HG02943 (cell line): Measurements from ENCODE around the gene PITPNC1.
"Not testable (repeated sequence)": the region's sequence is repeated elsewhere in the genome, so short reads cannot be mapped to it uniquely, and the experiment has no call there.

ENCODE experiments used
- ATAC-seq: cut with Tn5 transposase; IDR thresholded peaks from one replicate; pipeline ENCODE4 v1.9.1; 2021; ENCODE audit warnings: mild to moderate bottlenecking, low read depth, moderate library complexity; ENCODE audit not compliant: unreplicated experiment

The PITPNC1 gene

DNA sequence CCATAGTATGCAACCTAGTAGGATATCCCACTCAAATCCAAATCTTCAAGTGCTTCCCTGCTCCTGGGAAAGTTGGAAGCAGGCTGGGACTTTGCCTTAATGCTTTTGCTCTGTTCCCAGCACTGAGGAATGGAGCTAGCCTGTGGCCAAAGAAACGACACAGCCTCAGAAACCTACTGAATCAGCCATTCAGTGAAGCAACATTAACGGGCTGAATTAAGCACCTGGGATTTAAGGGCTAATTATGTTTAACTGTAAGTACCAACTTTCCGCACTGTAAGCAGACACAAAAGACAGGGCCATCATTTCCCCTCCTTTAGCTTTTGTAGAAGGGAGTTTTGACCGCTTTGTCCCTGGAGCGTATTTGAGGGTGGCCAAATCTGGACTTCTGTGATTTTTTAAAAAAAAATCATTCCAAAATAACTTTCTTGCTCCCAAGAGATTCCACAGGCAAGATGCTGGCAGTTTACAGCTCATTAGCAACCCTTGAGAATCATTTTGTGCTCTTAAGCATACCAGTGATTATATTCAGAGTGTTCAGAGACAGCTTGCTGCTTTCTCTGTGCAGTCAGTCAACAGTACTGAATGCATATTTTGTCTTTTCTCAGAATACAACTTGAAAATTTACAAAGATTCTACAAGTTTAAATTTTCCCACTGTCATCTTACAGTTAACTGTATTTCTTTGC lies 323.1 kb downstream of the PITPNC1 start:
- no peak for ATAC-seq

GRCh38 chr17:67700725-67701119 lies 323.6 kb downstream of the PITPNC1 start:
- ATAC-seq: no peak

GRCh38 chr17:67702861-67703260 lies 325.8 kb downstream of the PITPNC1 start:
- not testable (repeated sequence) for ATAC-seq

DNA sequence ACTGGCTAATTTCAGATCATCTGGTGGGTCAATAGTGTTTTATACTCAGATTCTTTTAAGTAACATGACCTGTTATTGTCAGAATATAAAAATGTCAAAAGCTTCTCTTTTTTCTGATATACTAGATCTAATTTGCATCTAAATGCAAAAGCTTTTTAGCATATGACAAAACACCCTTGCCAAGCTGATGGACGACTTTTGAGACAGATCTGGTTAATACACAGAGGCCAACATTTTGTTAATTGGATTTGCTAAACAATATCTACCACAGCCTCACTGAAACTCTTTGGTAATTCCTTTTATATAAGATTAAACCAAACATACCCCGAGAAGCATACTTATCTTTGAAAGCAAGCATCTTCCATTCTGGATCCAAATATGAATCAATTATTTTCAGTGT lies 330.4 kb downstream of the PITPNC1 start:
- ATAC-seq: no peak

DNA sequence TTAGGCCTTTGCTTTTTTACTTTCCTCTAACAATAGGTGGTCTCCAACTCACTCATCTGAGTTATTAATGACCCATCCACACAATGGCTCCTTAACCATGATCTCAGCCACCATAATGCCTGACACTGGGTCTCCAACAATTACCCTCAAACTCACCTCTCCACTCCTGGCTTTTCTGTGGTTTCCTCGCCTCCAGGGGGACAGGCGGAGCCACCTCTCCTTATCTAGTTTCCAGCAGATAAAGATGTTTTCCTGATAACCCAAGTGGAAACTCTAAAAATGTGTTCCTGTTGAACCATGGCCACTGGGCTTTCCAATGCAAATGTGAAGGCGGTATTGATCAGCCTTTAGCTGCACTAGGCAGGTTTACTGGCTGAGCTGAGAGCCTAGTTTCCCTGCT lies 331.3 kb downstream of the PITPNC1 start:
- ATAC-seq: no peak

DNA sequence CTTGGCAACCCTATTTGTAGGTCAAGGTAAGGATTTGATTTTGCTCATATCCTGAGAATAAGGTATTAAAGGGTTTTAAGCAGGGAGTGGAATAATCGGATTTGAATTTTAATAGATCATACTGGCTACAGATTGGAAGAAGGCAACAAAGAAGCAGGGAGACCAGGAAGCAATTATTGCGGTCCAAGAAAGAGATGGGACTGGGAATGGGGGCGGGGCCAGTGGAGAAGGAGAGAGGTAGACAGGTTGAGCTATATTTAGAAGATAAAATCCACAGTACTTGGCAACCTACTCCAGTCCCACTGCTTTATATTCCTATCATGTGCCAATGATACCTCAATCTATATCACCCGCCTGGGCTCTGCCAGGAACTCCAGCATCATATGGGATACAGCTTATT lies 334.8 kb downstream of the PITPNC1 start:
- no peak for ATAC-seq

GRCh38 chr17:67712375-67712774 lies 335.3 kb downstream of the PITPNC1 start:
- ATAC-seq: no peak

DNA sequence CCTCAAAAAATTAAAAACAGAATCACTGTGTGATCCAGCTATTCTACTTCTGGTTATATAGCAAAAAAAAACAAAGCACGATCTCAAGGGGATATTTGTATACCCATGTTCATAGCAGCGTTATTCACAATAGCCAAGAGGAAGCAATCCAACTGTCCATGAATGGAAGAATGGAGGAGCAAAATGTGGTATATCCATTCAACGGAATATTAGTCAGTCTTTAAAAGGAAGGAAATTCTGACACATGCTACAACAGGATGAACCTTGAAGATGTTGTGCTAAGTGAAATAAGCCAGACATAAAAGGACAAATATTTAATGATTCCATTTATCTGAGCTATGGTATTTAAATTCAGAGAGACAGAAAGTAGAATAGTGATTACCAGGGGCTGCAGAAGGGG lies 336.1 kb downstream of the PITPNC1 start:
- no peak for ATAC-seq

GRCh38 chr17:67716405-67716798 lies 339.3 kb downstream of the PITPNC1 start:
- no peak for ATAC-seq

GRCh38 chr17:67717192-67717623 lies 340.1 kb downstream of the PITPNC1 start:
- ATAC-seq: peak; percentile 1

DNA sequence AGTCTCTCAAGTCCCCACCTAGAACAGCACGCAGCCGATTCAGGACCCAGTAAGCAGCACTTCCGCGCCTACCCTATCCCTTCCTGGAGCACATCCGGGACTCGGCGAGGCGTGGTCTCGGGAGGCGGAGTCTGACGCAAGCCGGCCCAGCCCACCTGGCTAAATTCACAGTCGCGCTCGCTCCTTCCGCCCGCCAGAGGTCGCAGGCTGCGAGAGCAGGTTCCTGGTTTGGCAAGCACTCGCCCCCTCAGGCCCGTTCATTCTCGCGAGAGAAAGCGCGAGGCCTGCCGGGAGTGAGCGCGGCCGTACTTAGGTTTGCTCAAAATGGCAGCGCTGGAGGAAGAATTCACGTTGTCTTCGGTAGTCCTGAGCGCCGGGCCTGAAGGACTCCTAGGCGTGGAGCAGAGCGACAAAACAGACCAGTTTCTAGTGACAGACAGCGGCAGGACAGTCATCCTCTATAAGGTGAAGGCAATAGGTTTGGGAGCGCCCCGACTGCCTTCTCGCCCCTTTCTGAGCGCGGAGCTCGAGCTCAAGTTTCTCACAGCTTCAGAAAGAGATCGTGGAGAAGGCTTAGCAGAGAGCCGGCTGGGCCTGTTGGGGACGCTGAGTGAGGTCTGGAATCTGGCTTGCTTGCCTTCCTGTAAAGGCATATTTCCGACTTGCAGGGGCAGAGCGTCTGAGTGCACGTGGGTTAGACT lies 340.7 kb downstream of the PITPNC1 start, which contains the start of gene NOL11:
Gene NOL11, plus strand, starts transcription at position 313 of the 701 bp plus-strand sequence. Its CDS starts 12 bp downstream, at position 325.
- ATAC-seq: peak; percentile 91

DNA sequence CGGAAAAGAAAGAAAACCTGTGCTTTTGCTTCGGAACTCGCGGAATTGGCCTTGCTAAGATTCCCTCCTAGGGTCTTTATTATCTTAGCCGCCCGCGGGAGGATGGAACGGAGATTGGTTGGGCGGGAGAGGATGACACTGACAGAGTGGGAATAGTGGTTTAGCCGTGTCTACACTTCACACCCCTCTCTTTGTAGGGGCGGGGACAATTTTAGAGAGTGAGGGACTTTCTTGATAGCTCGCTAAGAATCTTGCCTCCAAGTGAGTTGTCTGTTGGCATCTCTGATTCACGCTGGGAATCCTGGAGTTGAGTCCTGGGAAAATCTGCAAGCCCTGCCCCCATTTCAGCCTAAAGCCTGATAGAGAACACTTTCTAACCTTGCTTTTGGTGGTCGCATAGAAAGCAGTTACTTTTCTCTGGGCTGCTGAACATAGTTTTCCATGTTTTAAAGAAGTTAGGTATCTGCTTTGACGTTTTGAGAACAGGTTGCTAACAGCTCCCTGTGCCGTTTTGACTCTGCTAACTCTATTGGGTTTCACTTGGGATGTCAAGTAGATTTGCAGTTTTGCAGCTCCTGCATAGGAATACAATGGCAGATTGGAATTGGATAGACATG lies 341.4 kb downstream of the PITPNC1 start:
- ATAC-seq: no peak

DNA sequence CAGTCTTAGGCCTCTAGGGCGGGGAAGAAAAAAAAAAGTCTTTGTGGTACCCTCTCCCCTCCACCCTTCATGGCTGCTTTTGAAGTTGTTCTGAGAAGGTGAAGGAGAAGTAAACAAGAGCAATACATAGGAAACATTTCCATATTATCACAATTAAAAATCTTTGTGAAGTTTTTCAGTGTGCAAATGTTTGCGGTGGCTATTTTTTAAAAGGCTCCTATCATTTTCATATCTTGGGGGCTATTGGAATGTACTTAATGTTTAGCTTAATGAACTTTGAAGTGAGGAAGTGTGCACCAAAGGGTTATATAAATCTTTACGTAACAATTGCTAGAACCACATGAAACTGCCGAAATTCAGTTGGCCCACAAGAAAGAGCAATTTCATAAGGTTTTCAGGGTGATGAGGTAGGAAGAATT lies 348.3 kb downstream of the PITPNC1 start:
- ATAC-seq: no peak

GRCh38 chr17:67725807-67726206 lies 348.7 kb downstream of the PITPNC1 start:
- ATAC-seq: no peak

- ATAC-seq: not testable (repeated sequence)
Measured at GRCh38 chr17:67727152-67728039, 350.3 kb downstream of the PITPNC1 start.

DNA sequence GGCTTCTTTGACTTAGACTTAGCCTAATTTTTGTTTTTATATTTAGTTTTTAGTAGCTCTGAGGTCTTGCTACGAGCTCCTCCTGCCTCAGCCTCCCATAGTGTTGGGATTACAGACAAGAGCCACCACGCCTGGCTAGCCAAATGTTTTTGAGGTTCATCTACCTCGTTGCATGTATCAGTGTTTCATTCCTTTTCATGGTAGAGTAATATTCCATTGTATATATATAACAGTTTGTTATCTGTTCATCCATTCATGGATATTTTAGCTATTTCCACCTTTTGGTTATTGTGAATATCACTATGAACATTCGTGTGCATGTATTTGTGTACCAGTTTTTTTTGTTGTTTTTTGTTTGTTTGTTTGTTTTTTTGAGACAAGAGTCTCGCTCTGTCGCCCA lies 352.8 kb downstream of the PITPNC1 start:
- ATAC-seq: no peak

GRCh38 chr17:67730731-67731130 lies 353.6 kb downstream of the PITPNC1 start:
- ATAC-seq: no peak

DNA sequence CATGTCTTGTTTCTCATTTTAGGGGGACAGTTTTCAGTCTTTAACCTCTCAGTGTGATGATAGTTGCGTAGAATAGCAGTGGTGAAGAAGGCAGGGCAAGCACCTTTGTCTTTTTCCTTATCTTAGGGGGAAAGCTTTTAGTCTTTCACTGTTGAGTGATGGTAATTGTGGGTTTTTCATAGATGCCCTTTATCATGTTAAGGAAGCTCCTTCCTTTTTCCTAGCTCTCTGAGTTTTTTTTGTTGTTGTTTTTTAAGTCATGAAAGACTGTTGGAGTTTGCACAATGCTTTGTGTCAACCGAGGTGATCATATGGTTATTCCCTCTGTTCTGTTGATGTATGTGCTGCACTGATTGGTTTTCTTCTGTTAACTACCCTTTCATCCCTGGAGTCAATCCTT lies 356.4 kb downstream of the PITPNC1 start:
- ATAC-seq: no peak

DNA sequence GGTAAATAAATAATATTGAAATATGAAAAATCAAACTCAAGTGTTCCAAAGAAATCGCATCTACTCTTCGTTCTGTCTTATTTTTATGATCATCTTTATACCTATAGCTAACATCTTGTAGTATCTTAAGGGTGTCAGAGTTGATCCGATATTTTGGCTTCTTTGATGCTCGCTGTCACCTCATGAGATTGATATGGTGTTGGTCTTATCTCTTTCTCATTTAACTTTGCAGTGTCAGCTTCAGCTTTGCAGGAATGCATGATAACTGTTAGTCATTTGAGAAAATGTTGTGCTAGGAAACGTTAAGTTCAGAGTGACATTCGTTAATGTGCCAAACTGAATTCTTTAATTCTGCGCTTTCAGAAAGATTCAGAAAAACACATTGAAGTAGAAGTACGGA lies 360.1 kb downstream of the PITPNC1 start:
- ATAC-seq: no peak

DNA sequence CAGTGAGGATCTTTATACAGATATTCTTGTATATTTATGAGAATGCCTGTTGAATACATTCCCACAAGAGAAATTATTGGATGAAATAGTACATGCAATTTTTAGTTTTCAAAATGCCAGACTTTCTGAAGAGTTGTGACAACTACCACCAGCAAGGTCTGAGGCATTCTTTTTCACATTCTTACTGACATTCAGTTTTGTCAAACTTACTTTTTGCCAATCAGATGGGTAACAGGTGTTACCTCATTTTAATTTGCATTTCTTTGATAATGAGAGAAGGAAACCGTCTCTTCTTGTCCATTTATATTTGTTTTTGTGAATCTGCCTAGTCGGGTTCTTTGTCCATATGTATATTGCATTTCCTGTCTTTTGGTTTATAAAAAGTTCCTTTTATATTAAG lies 364.9 kb downstream of the PITPNC1 start:
- no peak for ATAC-seq
